Heart right ventricle (tissue), 16 donors: ENCODE results near the gene DTNB. TPM values are rescaled to one million over a fixed set of nuclear protein-coding genes. Genes with fewer than 3 reads are reported as not detected.

Experiments
- ATAC-seq, 8 donors: fragments of 200-7000 bp; cut with Tn5 transposase; one replicate each; pipeline ENCODE4 v1.9.1; 2020; ENCODE audit warnings: mild to moderate bottlenecking in 8 of 8, moderate library complexity in 8 of 8, moderate number of reproducible peaks in 1 of 8
- DNase-seq, 2 donors: peaks; one replicate each; pipeline ENCODE4 v3.0.0-alpha.2; 2020
- H3K27ac ChIP-seq, 10 donors: fragments of 200-600 bp; sonication (generic) in 2 of 10; one replicate each; pipeline versions ENCODE4 v1.5.0 to v1.8.0; 2020 to 2022; ENCODE audit warnings: mild to moderate bottlenecking in 3 of 10
- H3K27me3 ChIP-seq, 7 donors: fragments of 200-600 bp; one replicate each; pipeline ENCODE4 v1.8.0; 2021 to 2022; ENCODE audit warnings: mild to moderate bottlenecking in 2 of 7
- H3K36me3 ChIP-seq, 9 donors: fragments of 200-600 bp; sonication (generic) in 1 of 9; one replicate each; pipeline versions ENCODE4 v1.5.0 to v1.8.0; 2020 to 2022; ENCODE audit warnings: mild to moderate bottlenecking in 2 of 9
- H3K4me1 ChIP-seq, 9 donors: fragments of 200-600 bp; sonication (generic) in 1 of 9; one replicate each; pipeline versions ENCODE4 v1.5.0 to v1.8.0; 2020 to 2022; ENCODE audit warnings: mild to moderate bottlenecking in 4 of 9
- H3K4me3 ChIP-seq, 10 donors: fragments of 200-600 bp; sonication (generic) in 2 of 10; one replicate each; pipeline versions ENCODE4 v1.5.0 to v1.8.0; 2020 to 2022; ENCODE audit warnings: mild to moderate bottlenecking in 7 of 10, moderate library complexity in 2 of 10
- H3K9me3 ChIP-seq, 11 donors: fragments of 200-600 bp in 10 of 11; sonication (generic) in 2 of 11; one replicate each; pipeline versions ENCODE4 v1.5.0 to v1.8.0; 2013 to 2022; ENCODE audit warnings: mild to moderate bottlenecking in 2 of 11, control low read depth in 1 of 11, moderate library complexity in 1 of 11
- WGBS, 2 donors: extraction: QIAGEN DNeasy Blood & Tissue Kit; methylation state at CpG; one replicate each; pipeline ENCODE4 v1.1.7; 2013; ENCODE audit warnings: inconsistent platforms in 1 of 2; 5-methylcytosine and 5-hydroxymethylcytosine counted together
- intact Hi-C, 10 donors: fragments of 100-400 bp; cut with DNase I; formaldehyde crosslinking; loops; one replicate each; pipeline versions ENCODE4 v1.11.1 to v1.14.2; 2022
- polyA plus RNA-seq, 2 donors: library from polyadenylated mRNA; stranded (reverse); fragments of 200-250 nt; gene quantifications; one replicate each; pipeline ENCODE4 v1.2.3, GENCODE V29; 2013
- total RNA-seq, 10 donors: library from RNA; stranded (reverse); fragmentation: NEBNext Ultra II Directional in 3 of 10; extraction: Animal tissue kit (Norgen Biotek cat#: 25700) in 3 of 10; gene quantifications; one replicate each; pipeline versions ENCODE4 v1.2.1 to v1.2.4, GENCODE V29; 2021 to 2023
- TF ChIP-seq, protein P1 (sequence below), 9 donors: fragments of 200-600 bp; sonication (generic) in 2 of 9; IDR thresholded peaks; one replicate each; pipeline versions ENCODE4 v1.5.0 to v1.8.0; 2021 to 2022; ENCODE audit warnings: antibody characterized with exemption in 9 of 9, mild to moderate bottlenecking in 5 of 9, moderate library complexity in 1 of 9
- donor health status: Arrhythmogenic right ventricular cardiomyopathy.
- donor health status: ischemic (EF 13 %, LVEDD 7.1; RV severe dilation, severe dysfunction).
- donor health status: healthy with polysubstance abuse.
- donor health status: DM: no; HTN: yes; CAD: no.
- donor health status: DM: no; HTN: no; CAD: no.
- donor health status: ischemic (EF 25% LVEDD 6.9; RV normal size, moderate dysfunction).
- donor health status: ischemic (EF 25% LVEDD 5.7; RV mildly dilated, moderate dysfunction).
- donor health status: healthy.
- donor health status: DM: yes; HTN: yes; CAD: no.
- donor health status: Ischemic cardiomyopathy.
- donor health status: ischemic (EF 35%, LVEDD 5.7; RV mildly dilated, moderate dysfunction).
- donor health status: nonischemic (EF 11% LVEDD 7.7; RV severe dilation, severe dysfunction).
- donor health status: DM: yes; HTN: yes; CAD: no.
- donor health status: PGD.
- donor health status: ischemic (EF 29% LVEDD 5.4; RV normal size, mild dysfunction).
- donor health status: nonischemic (EF 23%, LVEDD 6.1; RV moderate dilation, normal function).

The DTNB gene
- total and polyA plus RNA-seq, 12 donors, result 2.8 to 11.3 (median 7.8) TPM

DNA sequence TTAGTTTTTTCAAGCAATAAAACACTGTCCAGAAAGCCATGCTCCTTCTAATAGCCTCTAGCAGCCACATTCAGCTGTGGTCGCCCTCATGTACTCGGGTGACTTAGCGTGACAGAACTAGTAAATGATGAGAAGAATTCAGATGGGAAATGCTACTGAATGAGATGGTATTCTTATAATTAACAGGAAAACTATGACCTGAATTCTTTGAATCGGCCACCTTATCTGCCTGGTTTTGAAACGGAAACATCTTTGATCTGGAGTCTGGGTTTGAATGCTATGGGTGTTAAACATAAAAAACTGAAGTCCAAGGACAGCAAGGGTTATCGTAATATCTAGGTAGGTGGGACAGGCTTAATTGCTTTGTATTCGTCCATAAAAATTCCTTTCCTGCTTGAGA lies 192.8 kb downstream of the DTNB start:
- ATAC-seq, result no peak
- WGBS, 2 donors, result 89 to 94% methylated on average over 7 of the region's 7 CpGs
- H3K27ac ChIP-seq, result no peak overlapping the region
- peaks cover 0 to 27% (median 0%) of the 10 kb centered on the region in 9 donors for H3K36me3 ChIP-seq
- no peak overlapping the region for H3K4me3 ChIP-seq
- intact Hi-C loops, result loop anchor here in 1 of 10 donors (5.0 kb wide), 1 partner anchor 38 kb away; no protein-coding TSS in a partner anchor
- H3K27me3 ChIP-seq, result no peaks in the 10 kb centered on the region
- TF ChIP-seq, protein P1, sequence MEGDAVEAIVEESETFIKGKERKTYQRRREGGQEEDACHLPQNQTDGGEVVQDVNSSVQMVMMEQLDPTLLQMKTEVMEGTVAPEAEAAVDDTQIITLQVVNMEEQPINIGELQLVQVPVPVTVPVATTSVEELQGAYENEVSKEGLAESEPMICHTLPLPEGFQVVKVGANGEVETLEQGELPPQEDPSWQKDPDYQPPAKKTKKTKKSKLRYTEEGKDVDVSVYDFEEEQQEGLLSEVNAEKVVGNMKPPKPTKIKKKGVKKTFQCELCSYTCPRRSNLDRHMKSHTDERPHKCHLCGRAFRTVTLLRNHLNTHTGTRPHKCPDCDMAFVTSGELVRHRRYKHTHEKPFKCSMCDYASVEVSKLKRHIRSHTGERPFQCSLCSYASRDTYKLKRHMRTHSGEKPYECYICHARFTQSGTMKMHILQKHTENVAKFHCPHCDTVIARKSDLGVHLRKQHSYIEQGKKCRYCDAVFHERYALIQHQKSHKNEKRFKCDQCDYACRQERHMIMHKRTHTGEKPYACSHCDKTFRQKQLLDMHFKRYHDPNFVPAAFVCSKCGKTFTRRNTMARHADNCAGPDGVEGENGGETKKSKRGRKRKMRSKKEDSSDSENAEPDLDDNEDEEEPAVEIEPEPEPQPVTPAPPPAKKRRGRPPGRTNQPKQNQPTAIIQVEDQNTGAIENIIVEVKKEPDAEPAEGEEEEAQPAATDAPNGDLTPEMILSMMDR (IDR thresholded peaks at IDR 0.05), result no peak
- DNase-seq, result no peak
- H3K4me1 ChIP-seq, result peaks cover 0 to 13% (median 0%) of the 10 kb centered on the region in 9 donors
- peaks cover 0 to 13% (median 9%) of the 10 kb centered on the region in 11 donors for H3K9me3 ChIP-seq

GRCh38 chr2:25479761-25480160 lies 193.6 kb downstream of the DTNB start:
- 88 to 89% methylated on average over 5 of the region's 5 CpGs for WGBS, 2 donors
- intact Hi-C loops, result loop anchor here in 1 of 10 donors (5.0 kb wide), 1 partner anchor 37 kb away; no protein-coding TSS in a partner anchor

DNA sequence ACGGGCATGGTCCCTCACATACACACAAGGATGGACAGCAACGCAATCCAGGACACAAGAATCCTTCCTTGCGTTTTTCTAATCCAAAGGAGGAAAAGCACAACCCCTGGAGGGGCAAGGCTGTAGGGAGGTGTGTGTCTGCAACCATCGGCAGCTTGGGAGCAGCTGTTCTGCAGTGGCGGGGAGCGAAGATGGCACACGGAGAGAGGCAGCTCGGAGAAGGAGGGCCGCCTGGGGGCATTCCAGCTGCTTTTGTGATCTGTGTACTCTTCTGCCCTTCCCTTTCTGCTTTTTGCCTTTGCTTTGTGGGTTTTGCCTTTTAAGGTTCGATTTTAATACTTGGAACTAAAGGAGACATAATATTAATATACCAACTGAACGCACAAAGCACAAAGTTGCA lies 194.6 kb downstream of the DTNB start:
- Histone ChIP-seq H3K27ac (no peak overlapping the region), H3K9me3 (peaks cover 0 to 22% (median 14%) of the 10 kb centered on the region in 11 donors), H3K4me3 (no peak overlapping the region), H3K27me3 (no peaks in the 10 kb centered on the region), H3K4me1 (peaks cover 0 to 9% (median 0%) of the 10 kb centered on the region in 9 donors), H3K36me3 (peaks cover 0 to 27% (median 0%) of the 10 kb centered on the region in 9 donors)
- ATAC-seq (no peak), DNase-seq (no peak)
- TF ChIP-seq, protein P1 (IDR thresholded peaks at IDR 0.05), result no peak
- intact Hi-C loops, result no loop called here
- WGBS, 2 donors, result 86 to 94% methylated on average over 11 of the region's 11 CpGs

More at GRCh38 chr2:25479761-25480160, 193.6 kb downstream of the DTNB start:
- ATAC-seq (no peak), DNase-seq (no peak)
- H3K4me1 ChIP-seq, result peaks cover 0 to 13% (median 0%) of the 10 kb centered on the region in 9 donors
- H3K27me3 ChIP-seq, result no peaks in the 10 kb centered on the region
- TF ChIP-seq, protein P1 (IDR thresholded peaks at IDR 0.05), result no peak
- H3K27ac ChIP-seq, result no peak overlapping the region
- H3K9me3 ChIP-seq, result peaks cover 0 to 21% (median 14%) of the 10 kb centered on the region in 11 donors
- H3K4me3 ChIP-seq, result no peak overlapping the region
- peaks cover 0 to 27% (median 0%) of the 10 kb centered on the region in 9 donors for H3K36me3 ChIP-seq

- peaks cover 0 to 22% (median 14%) of the 10 kb centered on the region in 11 donors for H3K9me3 ChIP-seq
- peak; percentile 17 to 20 for DNase-seq
- H3K4me1 ChIP-seq, result peaks cover 0 to 5% (median 0%) of the 10 kb centered on the region in 9 donors
- no peak for ATAC-seq
- TF ChIP-seq, protein P1 (IDR thresholded peaks at IDR 0.05), result no peak
- 46 to 52% methylated on average over 12 of the region's 12 CpGs for WGBS, 2 donors
- no peak overlapping the region for H3K27ac ChIP-seq
- H3K27me3 ChIP-seq, result no peaks in the 10 kb centered on the region
- intact Hi-C loops, result no loop called here
- peaks cover 0 to 16% (median 0%) of the 10 kb centered on the region in 9 donors for H3K36me3 ChIP-seq
- H3K4me3 ChIP-seq, result no peak overlapping the region
These were observed 199.5 kb downstream of the DTNB start for GRCh38 chr2:25473758-25474340.
